GM12878 (cell line): ENCODE data around the gene USF1. TPM values are rescaled to one million over a fixed set of nuclear protein-coding genes. Genes with fewer than 3 reads are reported as not detected.
A peak's percentile ranks its signal among the peaks of the same experiment; 100 is the strongest.

Experiments used
- BCL3 ChIP-seq: IDR thresholded peaks from 2 replicates; pipeline ENCODE4 v1.6.1; 2011; ENCODE audit warnings: borderline replicate concordance, low read depth, mild to moderate bottlenecking, moderate library complexity, low read length; ENCODE audit not compliant: insufficient read depth, poor library complexity, severe bottlenecking
- CBX3 ChIP-seq: fragments of 200-600 bp; sonication (generic); IDR thresholded peaks from 2 replicates; pipeline ENCODE4 v1.6.1; 2016; ENCODE audit warnings: low read depth, borderline replicate concordance
- CUX1 ChIP-seq: IDR thresholded peaks from 2 replicates; pipeline ENCODE4 v1.6.1; 2012; ENCODE audit warnings: improper control_type of control experiment, low read depth, low read length; ENCODE audit not compliant: insufficient replicate concordance
- EGR1 ChIP-seq, 2 experiments: IDR thresholded peaks; 1 replicate in 1 of 2; 2 replicates in 1 of 2; pipeline ENCODE4 v1.6.1; 2011 to 2012; ENCODE audit warnings: low read depth in 2 of 2, low read length in 2 of 2, borderline replicate concordance in 1 of 2, mild to moderate bottlenecking in 1 of 2, moderate library complexity in 1 of 2
- ELK1 ChIP-seq: IDR thresholded peaks from 2 replicates; pipeline ENCODE4 v1.6.1; 2012; ENCODE audit warnings: low read depth, low read length, improper control_type of control experiment
- FOXM1 ChIP-seq: IDR thresholded peaks from 2 replicates; pipeline ENCODE4 v1.6.1; 2012; ENCODE audit warnings: low read depth, mild to moderate bottlenecking, inconsistent platforms, low read length, moderate library complexity
- HDAC2 ChIP-seq: fragments of 200-600 bp; sonication (generic); IDR thresholded peaks from 2 replicates; pipeline ENCODE4 v1.6.1; 2017
- JUNB ChIP-seq: IDR thresholded peaks from 2 replicates; pipeline ENCODE4 v1.6.1; 2016; ENCODE audit warnings: antibody characterized with exemption, mild to moderate bottlenecking
- LARP7 ChIP-seq: fragments of 450-650 bp; IDR thresholded peaks from 2 replicates; pipeline ENCODE4 v1.6.1; 2017; ENCODE audit warnings: mild to moderate bottlenecking
- MAX ChIP-seq: IDR thresholded peaks from 2 replicates; pipeline ENCODE4 v1.6.1; 2012; ENCODE audit warnings: low read depth, low read length, improper control_type of control experiment
- NR2C1 ChIP-seq: fragments of 450-650 bp; IDR thresholded peaks from 2 replicates; pipeline ENCODE4 v1.6.1; 2017; ENCODE audit warnings: antibody characterized with exemption, mild to moderate bottlenecking, moderate library complexity
- NR2F1 ChIP-seq: fragments of 450-650 bp; conservative IDR thresholded peaks from 2 replicates; pipeline ENCODE4 v1.6.1; 2017; ENCODE audit warnings: mild to moderate bottlenecking
- NRF1 ChIP-seq: conservative IDR thresholded peaks from 2 replicates; pipeline ENCODE4 v1.6.1; 2011; ENCODE audit warnings: mild to moderate bottlenecking, low read depth, low read length, improper control_type of control experiment
- PKNOX1 ChIP-seq: fragments of 450-650 bp; IDR thresholded peaks from 2 replicates; pipeline ENCODE4 v1.6.1; 2016; ENCODE audit warnings: mild to moderate bottlenecking
- PML ChIP-seq: IDR thresholded peaks from 2 replicates; pipeline ENCODE4 v1.6.1; 2012; ENCODE audit warnings: low read length, inconsistent platforms
- POU2F2 ChIP-seq: IDR thresholded peaks from 3 replicates; pipeline ENCODE4 v1.6.1; 2011; ENCODE audit warnings: low read depth, mild to moderate bottlenecking, low read length, borderline replicate concordance
- RBBP5 ChIP-seq: fragments of 200-600 bp; sonication (generic); conservative IDR thresholded peaks from 2 replicates; pipeline ENCODE4 v1.6.1; 2016
- SMAD5 ChIP-seq: IDR thresholded peaks from 2 replicates; pipeline ENCODE4 v1.6.1; 2016; ENCODE audit warnings: antibody characterized with exemption, low read depth
- SPI1 ChIP-seq: IDR thresholded peaks from 2 replicates; pipeline ENCODE4 v1.6.1; 2011; ENCODE audit warnings: low read depth, mild to moderate bottlenecking, low read length, moderate library complexity, borderline replicate concordance; ENCODE audit not compliant: insufficient read depth
- TAF1 ChIP-seq: IDR thresholded peaks from 2 replicates; pipeline ENCODE4 v1.6.1; 2011; ENCODE audit warnings: mild to moderate bottlenecking, low read depth, low read length, borderline replicate concordance
- TCF7 ChIP-seq: IDR thresholded peaks from 2 replicates; pipeline ENCODE4 v1.6.1; 2014; ENCODE audit warnings: antibody characterized with exemption, borderline replicate concordance
- ZNF24 ChIP-seq: fragments of 450-650 bp; IDR thresholded peaks from 2 replicates; pipeline ENCODE4 v1.6.1; 2017; ENCODE audit warnings: antibody characterized with exemption, mild to moderate bottlenecking
- ZSCAN29 ChIP-seq: fragments of 450-650 bp; IDR thresholded peaks from 2 replicates; pipeline ENCODE4 v1.6.1; 2017; ENCODE audit warnings: mild to moderate bottlenecking, moderate library complexity
- polyA plus RNA-seq, 11 experiments: library from polyadenylated mRNA; depleted of rRNA in 4 of 11; unstranded in 6 of 11; stranded (reverse) in 5 of 11; fragments of >200 nt; fragmentation: Nextera tagmentation in 4 of 11; fragmentation: Illumina TruSeq in 1 of 11; extraction: Ambion mirVana in 4 of 11; extraction: Trizol in 1 of 11; gene quantifications; 1 replicate in 1 of 11; 2 replicates in 10 of 11; pipeline versions ENCODE4 v1.2.1 to v1.2.3, GENCODE V29; 2011 to 2016; ENCODE audit warnings: inconsistent platforms in 2 of 11, missing spikeins in 2 of 11, low read depth in 1 of 11
- total RNA-seq, 4 experiments: library from RNA; depleted of rRNA in 3 of 4; stranded (reverse); fragments of >200 nt in 3 of 4; fragmentation: Illumina TruSeq in 1 of 4; extraction: Trizol in 1 of 4; gene quantifications; 2 replicates each; pipeline versions ENCODE4 v1.2.1 to v1.2.3, GENCODE V29; 2013 to 2021

The USF1 gene
- total and polyA plus RNA-seq, 10 of the 15 experiments (the other 5 are each of a cell fraction or from before 2014, with no cell fraction given), result 9.4 to 92.1 (median 53.5) TPM

GRCh38 chr1:161020509-161021164 is 25.1 kb downstream of the USF1 start, which contains the start of gene F11R (continued):
- TF ChIP-seq SMAD5, result no peak
- TF ChIP-seq EGR1 (IDR thresholded peaks at IDR 0.05; ENCODE audit: borderline replicate concordance in 1 of 2, low read depth in 2 of 2, low read length in 2 of 2), result no peak
- peak; percentile 61; the same call in 1 of the 2 replicates for TF ChIP-seq NR2F1
- peak; percentile 72 for TF ChIP-seq TAF1
- peak; percentile 86 for TF ChIP-seq LARP7
- TF ChIP-seq ZNF24, result no peak
- no peak for TF ChIP-seq NR2C1
- no peak for TF ChIP-seq PKNOX1
- no peak for TF ChIP-seq CUX1
- TF ChIP-seq PML, result peak; percentile 52; the same call in 1 of the 2 replicates
- no peak for TF ChIP-seq MAX
- TF ChIP-seq FOXM1, result no peak
- TF ChIP-seq HDAC2, result no peak
- no peak for TF ChIP-seq ELK1
- TF ChIP-seq SPI1, result no peak
- no peak for TF ChIP-seq ZSCAN29
- TF ChIP-seq BCL3, result no peak
- TF ChIP-seq RBBP5, result no peak
- TF ChIP-seq TCF7, result no peak
- TF ChIP-seq JUNB, result no peak
- no peak for TF ChIP-seq CBX3
- TF ChIP-seq NRF1, result no peak
- 0 out of 3 replicates have a peak, but pooled peaks have one; percentile 9 for TF ChIP-seq POU2F2
